GM18519 (cell line): ENCODE data around the gene MIA.
"Not testable (repeated sequence)": the region's sequence is repeated elsewhere in the genome, so short reads cannot be mapped to it uniquely, and the experiment has no call there.

Source experiments
- ATAC-seq: cut with Tn5 transposase; IDR thresholded peaks from one replicate; pipeline ENCODE4 v1.9.1; 2021; ENCODE audit warnings: mild to moderate bottlenecking, moderate library complexity; ENCODE audit not compliant: unreplicated experiment, low FRiP score

Gene MIA

DNA sequence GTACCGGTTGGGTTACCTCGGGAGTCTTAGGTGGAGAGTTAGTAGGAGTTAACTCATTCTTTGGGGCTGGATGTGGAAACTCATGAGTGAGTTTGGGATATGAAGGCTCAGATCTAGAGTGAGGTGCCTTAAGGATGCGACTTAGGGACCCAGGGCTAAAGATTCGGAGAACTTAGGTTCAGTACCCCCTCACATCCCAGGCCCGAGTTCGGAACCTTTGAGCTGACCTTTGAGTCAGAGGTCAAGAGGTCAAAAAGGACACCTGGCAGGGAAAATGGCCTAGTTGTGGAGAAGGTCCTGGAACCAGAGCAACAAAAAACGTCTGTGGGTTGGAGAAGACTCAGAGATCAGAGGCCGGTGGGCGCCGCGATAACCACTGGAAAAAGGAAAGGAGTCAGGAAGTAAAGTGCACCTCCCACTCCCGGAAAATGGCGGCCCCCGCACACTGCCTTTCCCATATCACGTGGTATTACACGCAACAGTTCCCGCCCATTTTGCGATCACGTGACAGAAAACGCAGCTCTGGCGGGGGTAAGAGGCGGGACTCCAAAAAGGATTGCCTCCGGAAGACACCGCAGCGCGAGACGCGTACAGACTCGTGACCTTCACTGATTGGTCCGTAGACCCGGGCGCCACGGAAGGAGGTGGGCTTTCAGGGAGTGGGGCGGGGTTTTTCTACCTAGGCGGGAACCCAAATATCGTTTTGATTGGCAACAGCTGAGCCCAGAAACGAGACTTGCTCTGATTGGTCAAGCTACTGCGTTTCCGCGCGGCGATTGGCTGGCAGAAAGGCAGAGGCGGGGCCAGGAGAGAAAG is 25.1 kb upstream of the MIA start, which contains the start of gene ACTMAP:
Gene ACTMAP (minus strand): TSS at position 420 of the 816 bp plus-strand sequence. CDS start 674 bp downstream, outside the sequence.
- ATAC-seq = peak; percentile 77

DNA sequence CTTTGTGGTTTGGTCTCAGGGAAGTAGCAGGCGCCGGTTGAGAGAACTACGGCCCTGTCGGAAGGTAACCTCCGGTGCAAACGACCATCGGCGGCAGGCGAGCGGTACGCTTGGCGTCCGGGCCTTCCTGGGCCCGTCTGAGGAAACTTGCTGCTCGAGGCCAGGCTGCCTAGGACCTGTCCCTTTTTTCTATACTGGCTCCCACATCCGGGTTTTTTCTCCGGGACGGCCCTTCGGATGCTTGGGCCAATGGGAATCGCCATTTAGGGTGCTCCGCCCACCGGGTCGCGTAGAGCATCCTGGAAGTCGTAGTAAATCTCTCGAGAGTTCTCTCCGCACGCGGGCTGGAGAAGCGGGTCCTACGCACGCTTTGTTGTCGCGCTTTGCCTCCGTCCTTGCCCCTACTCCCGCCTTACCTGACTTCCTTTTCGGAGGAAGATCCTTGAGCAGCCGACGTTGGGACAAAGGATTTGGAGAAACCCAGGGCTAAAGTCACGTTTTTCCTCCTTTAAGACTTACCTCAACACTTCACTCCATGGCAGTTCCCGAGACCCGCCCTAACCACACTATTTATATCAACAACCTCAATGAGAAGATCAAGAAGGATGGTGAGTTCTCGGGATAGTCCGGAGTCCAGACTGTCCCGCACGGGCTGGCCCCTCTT is 24.3 kb upstream of the MIA start, which contains the start of gene SNRPA:
Gene SNRPA (plus strand): TSS at position 330 of the 664 bp plus-strand sequence. CDS start 206 bp downstream, at position 536.
- peak; percentile 41 for ATAC-seq

GRCh38 chr19:40752257-40752781 is 23.0 kb upstream of the MIA start:
- ATAC-seq = no peak

DNA sequence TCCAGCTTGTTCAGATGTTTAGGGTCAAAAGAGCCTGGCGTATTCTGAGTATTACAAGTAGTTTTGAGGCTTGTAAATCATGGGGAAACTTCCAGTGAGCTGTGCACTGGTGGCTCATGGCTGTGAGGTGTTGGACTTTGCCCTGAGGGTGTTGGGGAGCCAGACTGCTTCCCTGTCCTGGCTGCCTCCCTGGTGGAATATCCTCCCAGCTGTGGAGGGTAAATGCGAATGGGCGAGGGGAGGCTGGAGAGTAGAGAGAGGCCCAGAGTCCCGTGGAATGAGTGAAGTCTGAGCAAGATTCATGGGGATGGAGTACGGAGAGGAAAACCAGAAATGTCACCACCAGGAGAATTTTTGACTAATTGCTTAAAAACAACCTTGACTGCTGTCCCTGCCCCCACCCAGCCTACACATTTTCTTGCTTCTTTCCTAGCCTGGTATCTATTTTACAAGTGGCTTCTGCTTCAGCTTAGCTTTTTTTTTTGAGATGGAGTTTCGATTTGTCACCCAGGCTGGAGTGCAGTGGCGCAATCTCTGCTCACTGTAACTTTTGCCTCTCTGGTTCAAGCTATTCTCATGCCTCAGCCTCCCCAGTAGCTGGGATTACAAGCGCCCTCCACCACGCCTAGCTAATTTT is 20.6 kb upstream of the MIA start:
- ATAC-seq = no peak

- no peak for ATAC-seq
Measured at GRCh38 chr19:40755248-40755624, 20.1 kb upstream of the MIA start.

- ATAC-seq = no peak
Measured at GRCh38 chr19:40755791-40756190, 19.5 kb upstream of the MIA start.

DNA sequence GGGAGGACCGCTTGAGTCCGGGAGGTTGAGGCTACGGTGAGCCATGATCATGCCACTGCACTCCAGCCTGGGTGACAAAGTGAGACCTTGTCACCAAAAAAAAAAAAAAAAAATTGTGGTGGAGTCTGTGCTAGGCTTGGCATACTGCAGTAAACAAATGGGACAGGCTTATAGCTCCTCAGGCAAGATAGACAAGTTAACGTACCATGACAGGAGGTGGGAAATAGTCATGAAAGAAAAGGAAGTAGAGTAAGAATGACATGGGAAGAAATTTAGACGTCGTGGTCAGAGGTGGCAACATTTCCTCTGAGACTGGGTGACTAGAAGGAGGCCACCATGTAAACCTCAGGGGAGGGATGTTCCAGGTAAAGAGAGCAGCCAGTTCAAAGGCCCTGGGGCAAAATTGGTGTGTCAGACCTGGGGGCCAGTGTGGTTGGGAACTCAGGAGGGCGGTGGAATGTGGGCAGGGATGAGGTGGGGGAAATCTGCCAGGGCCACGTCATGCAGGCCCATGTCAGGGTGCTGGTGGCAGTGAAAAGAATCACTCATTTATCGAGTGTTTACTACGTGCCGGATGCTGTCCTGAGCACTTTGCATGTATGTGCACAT is 18.7 kb upstream of the MIA start:
- ATAC-seq = no peak

GRCh38 chr19:40758491-40758890 is 16.8 kb upstream of the MIA start:
- ATAC-seq = no peak

DNA sequence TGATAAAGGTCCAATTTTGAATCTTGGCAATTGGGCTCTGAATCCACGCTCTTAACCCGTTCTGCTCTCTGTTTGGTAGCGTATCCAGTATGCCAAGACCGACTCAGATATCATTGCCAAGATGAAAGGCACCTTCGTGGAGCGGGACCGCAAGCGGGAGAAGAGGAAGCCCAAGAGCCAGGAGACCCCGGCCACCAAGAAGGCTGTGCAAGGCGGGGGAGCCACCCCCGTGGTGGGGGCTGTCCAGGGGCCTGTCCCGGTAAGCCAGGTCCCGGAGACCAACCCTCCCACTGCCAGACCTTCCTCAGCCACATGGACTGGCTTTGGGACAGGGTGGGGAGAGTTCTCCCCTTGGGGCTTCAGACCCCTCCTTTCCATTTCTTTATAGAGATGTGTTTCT is 16.0 kb upstream of the MIA start:
- ATAC-seq = no peak

GRCh38 chr19:40762754-40763470 is 12.4 kb upstream of the MIA start:
- no peak for ATAC-seq

DNA sequence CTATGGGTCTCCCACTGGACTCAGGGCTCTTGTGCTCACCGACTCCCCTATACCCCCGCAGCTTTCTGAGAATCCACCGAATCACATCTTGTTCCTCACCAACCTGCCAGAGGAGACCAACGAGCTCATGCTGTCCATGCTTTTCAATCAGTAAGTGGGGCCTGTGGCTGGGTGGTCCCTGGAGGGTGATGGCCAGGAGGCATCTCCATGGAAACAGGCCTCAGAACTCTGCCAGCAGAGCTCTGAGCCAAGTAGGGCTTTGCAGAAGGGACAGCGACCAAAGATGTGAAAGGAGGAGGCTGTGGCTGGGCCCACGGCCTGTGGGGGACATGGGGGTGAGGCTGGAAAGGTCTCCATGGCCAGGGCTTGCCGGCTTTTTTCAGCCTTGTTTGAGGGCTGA is 11.8 kb upstream of the MIA start:
- no peak for ATAC-seq

GRCh38 chr19:40763963-40764362 is 11.4 kb upstream of the MIA start:
- ATAC-seq = no peak

DNA sequence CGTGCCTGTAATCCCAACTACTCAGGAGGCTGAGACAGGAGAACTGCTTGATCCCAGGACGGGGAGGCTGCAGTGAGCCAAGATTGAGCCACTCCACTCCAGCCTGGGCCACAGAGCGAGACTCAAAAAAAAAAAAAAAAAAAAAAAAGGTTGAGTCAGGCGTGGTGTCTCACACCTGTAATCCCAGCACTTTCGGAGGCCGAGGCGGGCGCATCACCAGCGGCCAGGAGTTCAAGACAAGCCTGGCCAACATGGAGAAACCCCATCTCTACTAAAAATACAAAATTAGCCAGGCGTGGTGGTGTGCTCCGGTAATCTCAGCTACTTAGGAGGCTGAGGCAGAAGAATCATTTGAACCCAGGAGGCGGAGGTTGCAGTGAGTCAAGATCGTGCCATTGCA is 8.9 kb upstream of the MIA start:
- ATAC-seq = not testable (repeated sequence)

DNA sequence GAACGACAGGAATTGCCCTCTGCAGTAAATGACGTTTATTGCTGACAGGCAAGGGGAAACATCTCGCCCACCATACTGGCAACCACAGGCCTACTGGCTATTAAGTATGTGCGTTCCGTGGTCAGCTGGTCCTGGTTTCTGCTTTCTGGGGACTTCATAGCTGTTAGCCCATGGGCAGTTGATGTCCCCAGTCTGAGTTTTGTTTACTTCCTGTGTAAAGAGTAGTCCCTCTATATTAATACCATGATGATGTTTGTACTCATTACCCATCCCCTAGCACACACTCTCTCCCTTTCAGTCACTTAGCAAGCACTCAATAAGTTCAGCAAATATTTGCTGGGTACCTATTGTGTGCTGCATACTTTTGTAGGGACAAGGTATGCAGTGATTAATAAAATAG is 6.5 kb upstream of the MIA start:
- ATAC-seq = no peak

DNA sequence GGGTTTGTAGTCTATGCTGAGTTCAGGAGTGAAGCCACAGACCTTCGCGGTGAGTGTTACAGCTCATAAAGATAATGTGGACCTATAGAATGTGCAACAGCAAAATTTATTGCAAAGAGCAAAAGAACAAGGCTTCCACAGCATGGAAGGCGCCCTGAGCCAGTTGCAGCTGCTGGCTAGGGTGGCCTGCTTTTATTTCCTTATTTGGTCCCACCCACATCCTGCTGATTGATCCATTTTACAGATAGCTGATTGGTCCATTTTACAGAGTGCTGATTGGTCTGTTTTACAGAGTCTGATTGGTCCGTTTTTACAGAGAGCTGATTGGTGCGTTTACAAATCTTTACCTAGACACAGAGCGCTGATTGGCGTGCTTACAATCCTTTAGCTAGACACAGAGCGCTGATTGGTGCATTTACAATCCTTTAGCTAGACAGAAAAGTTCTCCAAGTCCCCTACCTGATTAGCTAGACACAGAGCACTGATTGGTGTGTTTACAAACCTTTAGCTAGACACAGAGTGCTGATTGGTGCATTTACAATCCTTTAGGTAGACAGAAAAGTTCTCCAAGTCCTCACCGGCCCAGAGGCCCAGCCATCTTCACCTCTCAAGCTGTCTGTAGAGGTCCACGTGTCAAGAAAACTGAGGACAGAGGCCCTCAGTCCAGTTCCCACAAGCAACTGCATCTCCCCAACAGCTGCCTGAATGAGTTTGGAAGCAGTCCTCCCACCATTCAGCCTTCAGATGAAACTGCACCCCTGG is 4.0 kb upstream of the MIA start:
- ATAC-seq = not testable (repeated sequence)

DNA sequence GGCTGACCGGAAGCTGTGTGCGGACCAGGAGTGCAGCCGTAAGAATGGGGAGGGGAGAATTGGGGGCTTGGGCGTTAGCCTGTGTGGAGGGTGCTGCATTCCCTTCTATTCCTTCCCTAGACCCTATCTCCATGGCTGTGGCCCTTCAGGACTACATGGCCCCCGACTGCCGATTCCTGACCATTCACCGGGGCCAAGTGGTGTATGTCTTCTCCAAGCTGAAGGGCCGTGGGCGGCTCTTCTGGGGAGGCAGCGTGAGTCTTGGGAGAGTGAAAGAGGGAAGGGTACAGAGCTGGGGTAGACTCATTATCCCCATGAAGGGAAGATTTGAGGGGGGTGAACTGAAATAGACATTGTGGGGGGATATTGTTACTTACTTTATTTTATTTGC is 306 bp downstream of the MIA start:
- no peak for ATAC-seq

GRCh38 chr19:40776364-40776763 is 1.0 kb downstream of the MIA start:
- no peak for ATAC-seq

- ATAC-seq = peak; percentile 45
Measured at GRCh38 chr19:40776932-40777644, 1.8 kb downstream of the MIA start.

- ATAC-seq = no peak
Measured at GRCh38 chr19:40777645-40777936, 2.3 kb downstream of the MIA start.
